Keratinocyte (primary cell): ENCODE data around the gene CRTC1. TPM values are rescaled to one million over a fixed set of nuclear protein-coding genes. Genes with fewer than 3 reads are reported as not detected.
A peak's percentile ranks its signal among the peaks of the same experiment; 100 is the strongest.

Experiments
- DNase-seq: peaks from one replicate; pipeline ENCODE4 v3.0.0-alpha.2; 2011; ENCODE audit warnings: low read depth, missing footprints, low spot score
- FAIRE-seq: peaks from 2 replicates; lab custom pipeline; 2011; peaks lifted over from hg19 to GRCh38; lab: Jason Lieb, UNC
- H2AFZ ChIP-seq: 2 replicates; pipeline ENCODE4 v1.6.0; 2012; ENCODE audit warnings: low read length, control low read depth, inconsistent platforms; ENCODE audit not compliant: control insufficient read depth
- H3K27ac ChIP-seq: 2 replicates; pipeline ENCODE4 v1.5.1; 2011; ENCODE audit warnings: low read length; ENCODE audit not compliant: control insufficient read depth, insufficient read depth
- H3K27me3 ChIP-seq: 3 replicates; pipeline ENCODE4 v1.6.0; 2011; ENCODE audit warnings: low read length; ENCODE audit not compliant: control insufficient read depth, insufficient read depth; ENCODE audit errors: extremely low read depth
- H3K36me3 ChIP-seq, 2 experiments: 2 replicates in 1 of 2; 3 replicates in 1 of 2; pipeline ENCODE4 v1.5.1; 2011; ENCODE audit warnings: low read length in 2 of 2, mild to moderate bottlenecking in 1 of 2; ENCODE audit not compliant: control insufficient read depth in 2 of 2, insufficient read depth in 2 of 2; ENCODE audit errors: extremely low read depth in 1 of 2
- H3K4me1 ChIP-seq: 3 replicates; pipeline ENCODE4 v1.5.1; 2011; ENCODE audit warnings: low read length; ENCODE audit not compliant: control insufficient read depth, insufficient read depth; ENCODE audit errors: extremely low read depth
- H3K4me2 ChIP-seq: 3 replicates; pipeline ENCODE4 v1.6.0; 2011; ENCODE audit warnings: low read depth, low read length; ENCODE audit not compliant: control insufficient read depth, insufficient read depth; ENCODE audit errors: extremely low read depth
- H3K4me3 ChIP-seq, 3 experiments: fragments of 200-600 bp in 1 of 3; sonication (generic) in 1 of 3; 2 replicates in 2 of 3; 3 replicates in 1 of 3; pipeline ENCODE4 v1.5.1; 2011 to 2016; ENCODE audit warnings: low read length in 3 of 3, mild to moderate bottlenecking in 3 of 3, control low read depth in 2 of 3, inconsistent platforms in 1 of 3, low read depth in 1 of 3, mixed read lengths in 1 of 3, mixed run types in 1 of 3, moderate library complexity in 1 of 3; ENCODE audit not compliant: control insufficient read depth in 2 of 3, insufficient read depth in 2 of 3; ENCODE audit errors: extremely low read depth in 1 of 3
- H3K79me2 ChIP-seq: 2 replicates; pipeline ENCODE4 v1.6.0; 2012; ENCODE audit warnings: low read length; ENCODE audit not compliant: control insufficient read depth, insufficient read depth
- H3K9ac ChIP-seq: 3 replicates; pipeline ENCODE4 v1.6.0; 2011; ENCODE audit warnings: low read length; ENCODE audit not compliant: control insufficient read depth, insufficient read depth; ENCODE audit errors: extremely low read depth
- H3K9me1 ChIP-seq: 3 replicates; pipeline ENCODE4 v1.6.0; 2011; ENCODE audit warnings: low read length; ENCODE audit not compliant: control insufficient read depth, insufficient read depth; ENCODE audit errors: extremely low read depth
- H3K9me3 ChIP-seq: 2 replicates; pipeline ENCODE4 v1.5.1; 2012; ENCODE audit warnings: low read depth, low read length; ENCODE audit not compliant: control insufficient read depth
- H4K20me1 ChIP-seq: 3 replicates; pipeline ENCODE4 v1.6.0; 2011; ENCODE audit warnings: low read length; ENCODE audit not compliant: control insufficient read depth, insufficient read depth; ENCODE audit errors: extremely low read depth
- EZH2 ChIP-seq: IDR thresholded peaks from one replicate; pipeline ENCODE4 v1.6.1; 2012; ENCODE audit warnings: inconsistent platforms, mild to moderate bottlenecking, low read length, moderate library complexity
- dilution Hi-C: fragments of 300-500 bp; cut with MboI; formaldehyde crosslinking; loops from one replicate; pipeline ENCODE4 v1.7.0; 2020; ENCODE audit warnings: low sequenced_read_pairs; ENCODE audit not compliant: extremely low pct_ligation_motif_present
- polyA plus RNA-seq, 5 experiments: library from polyadenylated mRNA; depleted of rRNA in 3 of 5; stranded (reverse) in 3 of 5; stranded (forward) in 1 of 5; unstranded in 1 of 5; fragments of >200 nt; gene quantifications; 1 replicate in 1 of 5; 2 replicates in 3 of 5; 3 replicates in 1 of 5; pipeline versions ENCODE4 v1.2.1 to v1.2.3, GENCODE V29; 2011 to 2012; ENCODE audit warnings: missing spikeins in 2 of 5, low read depth in 1 of 5, low replicate concordance in 1 of 5
- TF ChIP-seq, protein P1 (sequence below), 3 experiments: IDR thresholded peaks in 1 of 3; conservative IDR thresholded peaks in 1 of 3; optimal IDR thresholded peaks in 1 of 3; 2 replicates in 2 of 3; 3 replicates in 1 of 3; pipeline versions ENCODE3 to v1.5.1; 2011; ENCODE audit warnings: low read length in 3 of 3, mild to moderate bottlenecking in 3 of 3, moderate library complexity in 2 of 3, control low read depth in 1 of 3, inconsistent platforms in 1 of 3; ENCODE audit not compliant: insufficient read depth in 2 of 3; ENCODE audit errors: extremely low read depth in 1 of 3

The CRTC1 gene
- polyA plus RNA-seq, 1 donor (not counting 4 experiments of a cell fraction or from before 2014, with no cell fraction given), result 0.54 TPM

GRCh38 chr19:18799389-18799970 is 116.0 kb downstream of the CRTC1 start:
- H4K20me1 ChIP-seq, result no peaks in the 10 kb centered on the region
- H3K79me2 ChIP-seq, result no peaks in the 10 kb centered on the region
- H2AFZ ChIP-seq, result no peak overlapping the region
- H3K4me1 ChIP-seq, result no peaks in the 10 kb centered on the region
- DNase-seq (no peak), FAIRE-seq (no peak)
- no peaks in the 10 kb centered on the region for H3K36me3 ChIP-seq
- peak; percentile 8 for TF ChIP-seq EZH2
- TF ChIP-seq, protein P1, sequence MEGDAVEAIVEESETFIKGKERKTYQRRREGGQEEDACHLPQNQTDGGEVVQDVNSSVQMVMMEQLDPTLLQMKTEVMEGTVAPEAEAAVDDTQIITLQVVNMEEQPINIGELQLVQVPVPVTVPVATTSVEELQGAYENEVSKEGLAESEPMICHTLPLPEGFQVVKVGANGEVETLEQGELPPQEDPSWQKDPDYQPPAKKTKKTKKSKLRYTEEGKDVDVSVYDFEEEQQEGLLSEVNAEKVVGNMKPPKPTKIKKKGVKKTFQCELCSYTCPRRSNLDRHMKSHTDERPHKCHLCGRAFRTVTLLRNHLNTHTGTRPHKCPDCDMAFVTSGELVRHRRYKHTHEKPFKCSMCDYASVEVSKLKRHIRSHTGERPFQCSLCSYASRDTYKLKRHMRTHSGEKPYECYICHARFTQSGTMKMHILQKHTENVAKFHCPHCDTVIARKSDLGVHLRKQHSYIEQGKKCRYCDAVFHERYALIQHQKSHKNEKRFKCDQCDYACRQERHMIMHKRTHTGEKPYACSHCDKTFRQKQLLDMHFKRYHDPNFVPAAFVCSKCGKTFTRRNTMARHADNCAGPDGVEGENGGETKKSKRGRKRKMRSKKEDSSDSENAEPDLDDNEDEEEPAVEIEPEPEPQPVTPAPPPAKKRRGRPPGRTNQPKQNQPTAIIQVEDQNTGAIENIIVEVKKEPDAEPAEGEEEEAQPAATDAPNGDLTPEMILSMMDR (optimal IDR thresholded peaks at IDR 0.05 in 1 of 3, IDR thresholded peaks at IDR 0.05 in 1 of 3, conservative IDR thresholded peaks at IDR 0.05 in 1 of 3; ENCODE audit: extremely low read depth in 1 of 3, insufficient read depth in 2 of 3, low read length in 3 of 3), result no peak
- no peaks in the 10 kb centered on the region for H3K9me3 ChIP-seq
- H3K27ac ChIP-seq, result no peak overlapping the region
- no peak overlapping the region for H3K4me2 ChIP-seq
- H3K9me1 ChIP-seq, result no peaks in the 10 kb centered on the region
- H3K9ac ChIP-seq, result no peak overlapping the region
- H3K27me3 ChIP-seq, result peaks cover 29% of the 10 kb centered on the region
- H3K4me3 ChIP-seq, result no peak overlapping the region
- dilution Hi-C loops, result no loop called here

- Histone ChIP-seq H3K9ac (no peak overlapping the region), H3K27me3 (peaks cover 29% of the 10 kb centered on the region), H4K20me1 (no peaks in the 10 kb centered on the region), H3K79me2 (no peaks in the 10 kb centered on the region), H2AFZ (no peak overlapping the region), H3K4me3 (no peak overlapping the region), H3K9me3 (no peaks in the 10 kb centered on the region), H3K9me1 (no peaks in the 10 kb centered on the region), H3K4me2 (no peak overlapping the region), H3K27ac (no peak overlapping the region), H3K4me1 (no peaks in the 10 kb centered on the region), H3K36me3 (no peaks in the 10 kb centered on the region)
- TF ChIP-seq, protein P1 (optimal IDR thresholded peaks at IDR 0.05 in 1 of 3, IDR thresholded peaks at IDR 0.05 in 1 of 3, conservative IDR thresholded peaks at IDR 0.05 in 1 of 3; ENCODE audit: extremely low read depth in 1 of 3, insufficient read depth in 2 of 3, low read length in 3 of 3), result no peak
- TF ChIP-seq EZH2, result no peak
- no peak for DNase-seq
- dilution Hi-C loops, result no loop called here
- FAIRE-seq, result no peak
These were observed 116.6 kb downstream of the CRTC1 start for GRCh38 chr19:18800079-18800478.
